Smooth muscle cell of trachea (primary cell): ENCODE measurements around the gene MTUS2. TPM values are rescaled to one million over a fixed set of nuclear protein-coding genes. Genes with fewer than 3 reads are reported as not detected.

ENCODE experiments used
- total RNA-seq: library from RNA; depleted of rRNA; stranded (reverse); fragments of >200 nt; gene quantifications from 2 replicates; pipeline ENCODE4 v1.2.1, GENCODE V29; 2014

MTUS2 gene
- total RNA-seq, result under 0.01 TPM in 1 of 2 replicates, not detected in the other

DNA sequence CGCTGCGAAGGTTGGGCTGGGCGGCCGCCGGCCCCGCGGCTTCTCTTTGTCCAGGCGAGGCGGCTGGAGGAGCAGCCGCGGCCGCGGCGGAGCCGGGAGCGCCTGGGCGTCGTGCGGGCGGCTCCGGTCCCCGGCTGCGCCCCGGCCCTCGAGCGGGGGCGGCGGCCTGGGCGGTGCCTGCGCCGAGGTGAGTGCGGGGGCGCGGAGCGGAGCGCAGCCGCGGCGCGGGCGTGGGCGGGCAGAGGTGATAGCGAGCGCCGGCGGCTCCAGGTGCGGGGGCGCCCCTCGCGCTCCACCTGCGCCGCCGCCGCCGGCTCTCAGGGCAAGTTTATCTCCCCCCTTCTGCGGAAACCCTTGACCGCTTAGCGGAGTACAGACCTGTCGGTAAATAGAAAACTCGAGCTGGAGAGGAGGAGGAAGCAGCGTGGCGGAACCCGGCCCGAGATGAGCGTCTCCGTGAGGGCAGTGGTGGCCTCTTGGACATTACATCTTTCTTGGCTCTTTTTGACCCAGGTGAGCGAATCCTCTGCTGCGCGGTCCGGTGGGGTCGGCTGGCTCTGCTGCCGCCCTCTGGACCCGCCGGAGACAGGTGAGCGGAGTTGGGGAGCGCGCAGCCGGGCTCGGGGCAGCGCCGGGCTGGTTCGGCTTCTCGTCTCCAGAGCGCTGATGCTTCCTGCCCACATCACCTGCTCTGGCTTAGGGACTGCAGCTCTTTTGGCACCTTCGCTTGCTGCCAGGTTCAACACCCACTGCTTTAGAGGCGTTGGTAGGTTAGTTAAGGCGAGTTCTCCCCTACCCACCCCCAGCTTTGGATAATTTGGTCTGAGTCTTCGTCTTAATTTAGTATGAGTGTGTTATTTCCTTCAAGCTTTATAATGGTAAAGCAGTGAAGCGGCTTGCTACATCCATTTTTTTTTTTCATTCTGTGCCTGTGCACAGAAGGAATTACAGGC is at the start of gene MTUS2:
MTUS2 (plus strand) TSS at position 241 of the 953 bp plus-strand sequence.

Other genes starting within 250 kb of the MTUS2 start
- gene POMP, start 161.2 kb upstream of the MTUS2 start, total RNA-seq, result 61.7 and 162 TPM in 2 replicates
- gene SLC46A3, start 101.4 kb upstream of the MTUS2 start, total RNA-seq, result 2.3 and 5.1 TPM in 2 replicates